HCT116 (cell line): ENCODE measurements around the gene CDKN1C. TPM values are rescaled to one million over a fixed set of nuclear protein-coding genes. Genes with fewer than 3 reads are reported as not detected.

Experiments used
- ATAC-seq: fragments of 200-7000 bp; cut with Tn5 transposase; 2 replicates; pipeline ENCODE4 v1.9.1; 2020; ENCODE audit warnings: mild to moderate bottlenecking, moderate library complexity
- BruUV-seq: library from RNA; stranded (reverse); fragments of 400-500 nt; replicated peaks from 2 replicates; lab custom pipeline; 2021; lab: Mats Ljungman, UMichigan
- CTCF ChIA-PET: fragments of 300-600 bp; sonication (Branson Sonifier 250); formaldehyde crosslinking; loops from one replicate; lab custom pipeline; 2021; ENCODE audit warnings: antibody characterized with exemption; lab: Charles Lee
- POLR2A ChIA-PET: fragments of 300-600, 350-600 bp; sonication (Branson Sonifier 250); formaldehyde crosslinking; loops from one replicate; lab custom pipeline; 2021; ENCODE audit warnings: antibody characterized with exemption; lab: Charles Lee
- RAD21 ChIA-PET, 2 experiments: fragments of 300-600 bp; sonication (Branson Sonifier 250); formaldehyde crosslinking; loops; one replicate each; lab custom pipeline; 2023; ENCODE audit warnings: low total read pairs in 2 of 2; ENCODE audit not compliant: uncharacterized antibody in 2 of 2, unreplicated experiment in 2 of 2, low non-redundant PET in 1 of 2; lab: Charles Lee
- DNase-seq: peaks from one replicate; pipeline ENCODE4 v3.0.0-alpha.2; 2010; ENCODE audit warnings: low read depth, low spot score
- H2AFZ ChIP-seq: fragments of 200-600 bp; shearing (Covaris generic), sonication (generic); 2 replicates; pipeline ENCODE4 v1.6.1; 2017; ENCODE audit warnings: low read depth, mixed run types, mixed read lengths, antibody characterized with exemption, low read length; ENCODE audit not compliant: poor library complexity, severe bottlenecking
- H3K27ac ChIP-seq: 2 replicates; pipeline ENCODE4 v1.5.1; 2012; ENCODE audit warnings: low read depth, low read length
- H3K27me3 ChIP-seq: fragments of 200-600 bp; sonication (generic); 2 replicates; pipeline ENCODE4 v1.6.1; 2016; ENCODE audit warnings: mixed run types, low read length, mixed read lengths; ENCODE audit not compliant: insufficient read depth
- H3K36me3 ChIP-seq, 2 experiments: fragments of 200-500 bp in 1 of 2; fragments of 200-600 bp in 1 of 2; sonication (Bioruptor generic) in 1 of 2; sonication (generic) in 1 of 2; 2 replicates each; pipeline versions ENCODE4 v1.5.1 to v1.6.1; 2014 to 2016; ENCODE audit warnings: low read length in 2 of 2, inconsistent platforms in 1 of 2, mixed read lengths in 1 of 2, mixed run types in 1 of 2; ENCODE audit not compliant: insufficient read depth in 2 of 2, control insufficient read depth in 1 of 2
- H3K4me1 ChIP-seq, 2 experiments: fragments of 200-600 bp in 1 of 2; sonication (generic) in 1 of 2; 2 replicates each; pipeline versions ENCODE4 v1.5.1 to v1.6.1; 2012 to 2017; ENCODE audit warnings: low read length in 2 of 2, inconsistent platforms in 1 of 2, mild to moderate bottlenecking in 1 of 2, mixed read lengths in 1 of 2, mixed run types in 1 of 2, moderate library complexity in 1 of 2; ENCODE audit not compliant: insufficient read depth in 2 of 2, control insufficient read depth in 1 of 2
- H3K4me2 ChIP-seq: fragments of 200-600 bp; sonication (generic); 2 replicates; pipeline ENCODE4 v1.6.1; 2017; ENCODE audit warnings: mixed run types, low read length, mixed read lengths
- H3K4me3 ChIP-seq, 2 experiments: fragments of 200-600 bp in 1 of 2; sonication (generic) in 1 of 2; replicated peaks in 1 of 2; 2 replicates each; pipeline ENCODE4 v1.5.1; 2011 to 2016; ENCODE audit warnings: low read length in 2 of 2, control low read depth in 1 of 2, low read depth in 1 of 2, mild to moderate bottlenecking in 1 of 2, mixed read lengths in 1 of 2, mixed run types in 1 of 2
- H3K79me2 ChIP-seq: fragments of 200-600 bp; sonication (generic); 2 replicates; pipeline ENCODE4 v1.6.1; 2017; ENCODE audit warnings: mild to moderate bottlenecking, mixed run types, low read length, moderate library complexity, mixed read lengths; ENCODE audit not compliant: insufficient read depth
- H3K9ac ChIP-seq: fragments of 200-600 bp; sonication (generic); 2 replicates; pipeline ENCODE4 v1.6.1; 2016; ENCODE audit warnings: low read length, mixed read lengths
- H3K9me2 ChIP-seq: fragments of 200-600 bp; sonication (generic), shearing (Covaris generic); 2 replicates; pipeline ENCODE4 v1.6.1; 2017; ENCODE audit warnings: mixed run types, mild to moderate bottlenecking, moderate library complexity; ENCODE audit not compliant: insufficient read depth
- H3K9me3 ChIP-seq, 2 experiments: fragments of 200-500 bp in 1 of 2; fragments of 200-600 bp in 1 of 2; sonication (Bioruptor generic) in 1 of 2; sonication (generic) in 1 of 2; 2 replicates each; pipeline ENCODE4 v1.6.1; 2014 to 2017; ENCODE audit warnings: low read length in 2 of 2, mixed read lengths in 2 of 2, inconsistent platforms in 1 of 2, low read depth in 1 of 2, mild to moderate bottlenecking in 1 of 2, mixed run types in 1 of 2, moderate library complexity in 1 of 2; ENCODE audit not compliant: control insufficient read depth in 1 of 2, insufficient read depth in 1 of 2
- H4K20me1 ChIP-seq: fragments of 200-600 bp; sonication (generic), shearing (Covaris generic); 2 replicates; pipeline ENCODE4 v1.6.1; 2017; ENCODE audit warnings: mixed run types, mild to moderate bottlenecking, moderate library complexity; ENCODE audit not compliant: insufficient read depth
- CBX3 ChIP-seq: IDR thresholded peaks from 2 replicates; pipeline ENCODE4 v1.6.1; 2012; ENCODE audit warnings: low read depth
- CEBPB ChIP-seq: IDR thresholded peaks from 2 replicates; pipeline ENCODE4 v1.6.1; 2012; ENCODE audit warnings: low read depth
- EGR1 ChIP-seq: IDR thresholded peaks from 2 replicates; pipeline ENCODE4 v1.6.1; 2012; ENCODE audit warnings: low read depth
- EZH2 ChIP-seq: fragments of 200-600 bp; sonication (generic); IDR thresholded peaks from 2 replicates; pipeline ENCODE4 v1.6.1; 2017; ENCODE audit warnings: antibody characterized with exemption, mixed run types
- EZH2phosphoT487 ChIP-seq: fragments of 200-600 bp; IDR thresholded peaks from 2 replicates; pipeline ENCODE4 v1.6.1; 2018; ENCODE audit warnings: antibody characterized with exemption, borderline replicate concordance
- FOSL1 ChIP-seq: IDR thresholded peaks from 2 replicates; pipeline ENCODE4 v1.6.1; 2012; ENCODE audit warnings: low read depth
- JUND ChIP-seq: IDR thresholded peaks from 2 replicates; pipeline ENCODE4 v1.6.1; 2012
- POLR2AphosphoS5 ChIP-seq: IDR thresholded peaks from 2 replicates; pipeline ENCODE4 v1.6.1; 2011; ENCODE audit warnings: mild to moderate bottlenecking, low read depth, low read length, moderate library complexity
- RAD21 ChIP-seq: IDR thresholded peaks from 2 replicates; pipeline ENCODE4 v1.6.1; 2012; ENCODE audit warnings: low read depth, mild to moderate bottlenecking
- SP1 ChIP-seq: IDR thresholded peaks from 2 replicates; pipeline ENCODE4 v1.6.1; 2012; ENCODE audit warnings: low read depth
- TCF7L2 ChIP-seq: IDR thresholded peaks from 2 replicates; pipeline ENCODE4 v1.7.0; 2011; ENCODE audit warnings: borderline replicate concordance, inconsistent platforms; ENCODE audit not compliant: insufficient read depth, insufficient read length; ENCODE audit errors: extremely low read depth
- YY1 ChIP-seq: IDR thresholded peaks from 2 replicates; pipeline ENCODE4 v1.6.1; 2011; ENCODE audit warnings: low read length, low read depth, moderate library complexity, mild to moderate bottlenecking; ENCODE audit not compliant: insufficient replicate concordance; ENCODE audit errors: extremely low read depth
- intact Hi-C: fragments of 100-400 bp; cut with micrococcal nuclease; formaldehyde crosslinking; loops from 2 replicates; pipeline ENCODE4 v1.10.0; 2022
- total RNA-seq: library from RNA; stranded (reverse); gene quantifications from one replicate; pipeline ENCODE4 v1.2.1, GENCODE V29; 2021; ENCODE audit not compliant: unreplicated experiment
- TF ChIP-seq, protein P1 (sequence below): IDR thresholded peaks from 2 replicates; pipeline ENCODE4 v1.6.1; 2012
- TF ChIP-seq, protein P2 (sequence below): IDR thresholded peaks from 2 replicates; pipeline ENCODE4 v1.6.1; 2012; ENCODE audit warnings: low read depth
- TF ChIP-seq, protein P3 (sequence below), 3 experiments: fragments of 200-600 bp in 1 of 3; sonication (generic) in 1 of 3; IDR thresholded peaks in 2 of 3; conservative IDR thresholded peaks in 1 of 3; 2 replicates each; pipeline ENCODE4 v1.5.1; 2012 to 2017; ENCODE audit warnings: low read depth in 2 of 3, low read length in 2 of 3, antibody characterized with exemption in 1 of 3, borderline replicate concordance in 1 of 3, control low read depth in 1 of 3, mild to moderate bottlenecking in 1 of 3, mixed read lengths in 1 of 3, mixed run types in 1 of 3, moderate library complexity in 1 of 3; ENCODE audit not compliant: insufficient read depth in 1 of 3
- TF ChIP-seq, protein P4 (sequence below): IDR thresholded peaks from 2 replicates; pipeline ENCODE4 v1.6.1; 2011; ENCODE audit warnings: mild to moderate bottlenecking, low read length, moderate library complexity; ENCODE audit not compliant: insufficient replicate concordance; ENCODE audit errors: extremely low read depth

Gene CDKN1C
- total RNA-seq, 1 experiment from 2014 or later = 24.0 TPM

DNA sequence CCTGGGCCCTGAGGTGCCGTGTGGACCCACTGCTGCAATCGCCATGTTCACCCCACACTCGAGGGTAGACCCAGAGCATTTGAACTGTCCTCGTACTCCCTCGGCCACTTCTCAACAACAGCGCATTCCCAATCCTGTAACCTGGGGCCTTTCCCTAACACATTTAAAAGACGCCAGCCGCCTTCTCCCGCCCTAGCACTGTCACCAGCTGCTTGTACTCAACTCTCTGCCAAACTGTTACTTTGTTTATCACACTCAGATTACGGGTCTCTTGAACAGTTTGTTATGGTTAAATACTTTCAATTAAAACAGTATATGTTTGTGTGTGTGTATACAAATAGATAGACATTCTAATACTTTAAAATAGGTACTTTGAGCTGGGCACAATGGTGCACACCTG is 20.7 kb downstream of the CDKN1C start:
- no TSS peak for BruUV-seq
- Histone ChIP-seq H3K36me3 (no peaks in the 10 kb centered on the region), H3K4me1 (peaks cover 7 to 17% of the 10 kb centered on the region in 2 experiments; a peak in 3 of 4 replicates), H2AFZ (no peak overlapping the region), H3K4me3 (no peak overlapping the region), H3K9ac (no peak overlapping the region), H3K4me2 (no peak overlapping the region), H4K20me1 (no peaks in the 10 kb centered on the region), H3K9me2 (no peaks in the 10 kb centered on the region), H3K79me2 (no peaks in the 10 kb centered on the region), H3K27ac (no peak overlapping the region), H3K9me3 (no peaks in the 10 kb centered on the region), H3K27me3 (no peaks in the 10 kb centered on the region)
- TF ChIP-seq, protein P1, sequence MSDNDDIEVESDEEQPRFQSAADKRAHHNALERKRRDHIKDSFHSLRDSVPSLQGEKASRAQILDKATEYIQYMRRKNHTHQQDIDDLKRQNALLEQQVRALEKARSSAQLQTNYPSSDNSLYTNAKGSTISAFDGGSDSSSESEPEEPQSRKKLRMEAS = no peak
- TF ChIP-seq CBX3 (no peak), EGR1 (no peak), TCF7L2 (no peak), EZH2phosphoT487 (no peak), RAD21 (no peak), CEBPB (no peak), EZH2 (no peak), FOSL1 (no peak), YY1 (no peak), POLR2AphosphoS5 (no peak), JUND (no peak), SP1 (no peak)
- TF ChIP-seq, protein P2, sequence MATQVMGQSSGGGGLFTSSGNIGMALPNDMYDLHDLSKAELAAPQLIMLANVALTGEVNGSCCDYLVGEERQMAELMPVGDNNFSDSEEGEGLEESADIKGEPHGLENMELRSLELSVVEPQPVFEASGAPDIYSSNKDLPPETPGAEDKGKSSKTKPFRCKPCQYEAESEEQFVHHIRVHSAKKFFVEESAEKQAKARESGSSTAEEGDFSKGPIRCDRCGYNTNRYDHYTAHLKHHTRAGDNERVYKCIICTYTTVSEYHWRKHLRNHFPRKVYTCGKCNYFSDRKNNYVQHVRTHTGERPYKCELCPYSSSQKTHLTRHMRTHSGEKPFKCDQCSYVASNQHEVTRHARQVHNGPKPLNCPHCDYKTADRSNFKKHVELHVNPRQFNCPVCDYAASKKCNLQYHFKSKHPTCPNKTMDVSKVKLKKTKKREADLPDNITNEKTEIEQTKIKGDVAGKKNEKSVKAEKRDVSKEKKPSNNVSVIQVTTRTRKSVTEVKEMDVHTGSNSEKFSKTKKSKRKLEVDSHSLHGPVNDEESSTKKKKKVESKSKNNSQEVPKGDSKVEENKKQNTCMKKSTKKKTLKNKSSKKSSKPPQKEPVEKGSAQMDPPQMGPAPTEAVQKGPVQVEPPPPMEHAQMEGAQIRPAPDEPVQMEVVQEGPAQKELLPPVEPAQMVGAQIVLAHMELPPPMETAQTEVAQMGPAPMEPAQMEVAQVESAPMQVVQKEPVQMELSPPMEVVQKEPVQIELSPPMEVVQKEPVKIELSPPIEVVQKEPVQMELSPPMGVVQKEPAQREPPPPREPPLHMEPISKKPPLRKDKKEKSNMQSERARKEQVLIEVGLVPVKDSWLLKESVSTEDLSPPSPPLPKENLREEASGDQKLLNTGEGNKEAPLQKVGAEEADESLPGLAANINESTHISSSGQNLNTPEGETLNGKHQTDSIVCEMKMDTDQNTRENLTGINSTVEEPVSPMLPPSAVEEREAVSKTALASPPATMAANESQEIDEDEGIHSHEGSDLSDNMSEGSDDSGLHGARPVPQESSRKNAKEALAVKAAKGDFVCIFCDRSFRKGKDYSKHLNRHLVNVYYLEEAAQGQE = no peak
- TF ChIP-seq, protein P3, sequence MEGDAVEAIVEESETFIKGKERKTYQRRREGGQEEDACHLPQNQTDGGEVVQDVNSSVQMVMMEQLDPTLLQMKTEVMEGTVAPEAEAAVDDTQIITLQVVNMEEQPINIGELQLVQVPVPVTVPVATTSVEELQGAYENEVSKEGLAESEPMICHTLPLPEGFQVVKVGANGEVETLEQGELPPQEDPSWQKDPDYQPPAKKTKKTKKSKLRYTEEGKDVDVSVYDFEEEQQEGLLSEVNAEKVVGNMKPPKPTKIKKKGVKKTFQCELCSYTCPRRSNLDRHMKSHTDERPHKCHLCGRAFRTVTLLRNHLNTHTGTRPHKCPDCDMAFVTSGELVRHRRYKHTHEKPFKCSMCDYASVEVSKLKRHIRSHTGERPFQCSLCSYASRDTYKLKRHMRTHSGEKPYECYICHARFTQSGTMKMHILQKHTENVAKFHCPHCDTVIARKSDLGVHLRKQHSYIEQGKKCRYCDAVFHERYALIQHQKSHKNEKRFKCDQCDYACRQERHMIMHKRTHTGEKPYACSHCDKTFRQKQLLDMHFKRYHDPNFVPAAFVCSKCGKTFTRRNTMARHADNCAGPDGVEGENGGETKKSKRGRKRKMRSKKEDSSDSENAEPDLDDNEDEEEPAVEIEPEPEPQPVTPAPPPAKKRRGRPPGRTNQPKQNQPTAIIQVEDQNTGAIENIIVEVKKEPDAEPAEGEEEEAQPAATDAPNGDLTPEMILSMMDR (IDR thresholded peaks at IDR 0.05 in 2 of 3, conservative IDR thresholded peaks at IDR 0.05 in 1 of 3; ENCODE audit: borderline replicate concordance in 1 of 3, insufficient read depth in 1 of 3, low read depth in 2 of 3, low read length in 2 of 3) = no peak
- TF ChIP-seq, protein P4, sequence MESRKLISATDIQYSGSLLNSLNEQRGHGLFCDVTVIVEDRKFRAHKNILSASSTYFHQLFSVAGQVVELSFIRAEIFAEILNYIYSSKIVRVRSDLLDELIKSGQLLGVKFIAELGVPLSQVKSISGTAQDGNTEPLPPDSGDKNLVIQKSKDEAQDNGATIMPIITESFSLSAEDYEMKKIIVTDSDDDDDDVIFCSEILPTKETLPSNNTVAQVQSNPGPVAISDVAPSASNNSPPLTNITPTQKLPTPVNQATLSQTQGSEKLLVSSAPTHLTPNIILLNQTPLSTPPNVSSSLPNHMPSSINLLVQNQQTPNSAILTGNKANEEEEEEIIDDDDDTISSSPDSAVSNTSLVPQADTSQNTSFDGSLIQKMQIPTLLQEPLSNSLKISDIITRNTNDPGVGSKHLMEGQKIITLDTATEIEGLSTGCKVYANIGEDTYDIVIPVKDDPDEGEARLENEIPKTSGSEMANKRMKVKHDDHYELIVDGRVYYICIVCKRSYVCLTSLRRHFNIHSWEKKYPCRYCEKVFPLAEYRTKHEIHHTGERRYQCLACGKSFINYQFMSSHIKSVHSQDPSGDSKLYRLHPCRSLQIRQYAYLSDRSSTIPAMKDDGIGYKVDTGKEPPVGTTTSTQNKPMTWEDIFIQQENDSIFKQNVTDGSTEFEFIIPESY = no peak
- POLR2A ChIA-PET = no interaction called here
- RAD21 ChIA-PET = no interaction called here
- intact Hi-C loops = no loop called here
- CTCF ChIA-PET = no interaction called here
- DNase-seq = no peak
- no peak for ATAC-seq
